Neural cell (in vitro differentiated cells): ENCODE measurements around the gene MED29. TPM values are rescaled to one million over a fixed set of nuclear protein-coding genes. Genes with fewer than 3 reads are reported as not detected.

Source experiments
- polyA plus RNA-seq: library from polyadenylated mRNA; depleted of rRNA; stranded (reverse); fragments of >200 nt; gene quantifications from 2 replicates; pipeline ENCODE4 v1.2.3, GENCODE V29; 2014
- small RNA-seq, 3 experiments: library from RNA; depleted of rRNA; stranded (forward); fragments of <200 nt; gene quantifications; one replicate each; pipeline ENCODE3, GENCODE V24; 2012

MED29 gene
- polyA plus RNA-seq, 1 donor from 2014 or later: 39.5 TPM

Small RNAs within 50 kb of the gene (small RNA-seq; reads per million reads assigned to genes)
- gene AC011445.2 (0 to 3.8 (median 0.42) reads per million in 3 experiments), gene MIR4530 (0 reads per million in 3 experiments), gene RN7SL566P (0 to 0.08 (median 0) reads per million in 3 experiments)

Other genes with a start within 250 kb of the MED29 start
- gene NCCRP1, start 194.4 kb upstream of the MED29 start, polyA plus RNA-seq: not detected in 2 replicates
- gene SYCN, start 187.1 kb upstream of the MED29 start, polyA plus RNA-seq: not detected in 2 replicates
- not detected in 2 replicates for gene IFNL3, start 146.4 kb upstream of the MED29 start, polyA plus RNA-seq
- gene IFNL4, start 142.5 kb upstream of the MED29 start, polyA plus RNA-seq: not detected in 2 replicates
- gene IFNL2, start 123.0 kb upstream of the MED29 start, polyA plus RNA-seq: not detected in 2 replicates
- gene IFNL1, start 95.0 kb upstream of the MED29 start, polyA plus RNA-seq: not detected in 2 replicates
- gene LRFN1, start 70.5 kb upstream of the MED29 start, polyA plus RNA-seq: 1.9 and 2.2 TPM in 2 replicates
- gene GMFG, start 55.3 kb upstream of the MED29 start, polyA plus RNA-seq: 0.35 TPM in 1 of 2 replicates, not detected in the other
- gene SAMD4B, start 49.0 kb upstream of the MED29 start, polyA plus RNA-seq: 17.9 and 19.3 TPM in 2 replicates
- 37.3 and 67.2 TPM in 2 replicates for gene PAF1, start 272 bp upstream of the MED29 start, polyA plus RNA-seq
- 0.34 TPM in 1 of 2 replicates, not detected in the other for gene ZFP36, start 15.5 kb downstream of the MED29 start, polyA plus RNA-seq
- 14.3 and 23.2 TPM in 2 replicates for gene PLEKHG2, start 21.3 kb downstream of the MED29 start, polyA plus RNA-seq
- 22.6 and 31.0 TPM in 2 replicates for gene RPS16, start 44.6 kb downstream of the MED29 start, polyA plus RNA-seq
- 90.7 and 92.5 TPM in 2 replicates for gene SUPT5H, start 54.2 kb downstream of the MED29 start, polyA plus RNA-seq
- 64.1 and 66.2 TPM in 2 replicates for gene TIMM50, start 89.5 kb downstream of the MED29 start, polyA plus RNA-seq
- gene DLL3, start 107.6 kb downstream of the MED29 start, polyA plus RNA-seq: 34.4 and 35.5 TPM in 2 replicates
- 1.3 TPM in 1 of 2 replicates, not detected in the other for gene SELENOV, start 123.8 kb downstream of the MED29 start, polyA plus RNA-seq
- gene EID2B, start 141.5 kb downstream of the MED29 start, polyA plus RNA-seq: 32.6 and 36.5 TPM in 2 replicates
- gene EID2, start 148.8 kb downstream of the MED29 start, polyA plus RNA-seq: 45.4 and 47.4 TPM in 2 replicates
- gene LGALS13, start 211.1 kb downstream of the MED29 start, polyA plus RNA-seq: not detected in 2 replicates